ENCODE results near the gene DHRS7.

DNA sequence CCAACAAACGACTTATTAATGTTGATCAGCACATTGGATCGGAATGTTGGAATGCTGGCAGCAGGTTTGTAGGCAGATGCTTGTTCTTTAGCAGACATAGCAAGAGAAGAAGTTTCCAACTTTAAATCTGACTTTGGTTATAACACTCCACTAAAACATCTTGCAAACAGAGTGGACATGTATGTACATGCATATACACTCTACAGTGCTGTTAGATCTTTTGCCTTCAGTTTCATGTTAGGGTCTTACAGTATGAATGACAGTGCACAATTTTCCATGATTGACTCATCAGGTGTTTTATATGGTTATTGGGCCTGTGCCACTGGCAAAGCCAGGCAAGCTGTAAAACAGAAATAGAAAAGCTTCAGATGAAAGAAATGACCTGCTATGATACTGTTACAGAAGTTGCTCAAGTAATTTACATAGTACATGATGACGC lies 14.3 kb upstream of the DHRS7 start:
- TF ChIP-seq, protein P1, sequence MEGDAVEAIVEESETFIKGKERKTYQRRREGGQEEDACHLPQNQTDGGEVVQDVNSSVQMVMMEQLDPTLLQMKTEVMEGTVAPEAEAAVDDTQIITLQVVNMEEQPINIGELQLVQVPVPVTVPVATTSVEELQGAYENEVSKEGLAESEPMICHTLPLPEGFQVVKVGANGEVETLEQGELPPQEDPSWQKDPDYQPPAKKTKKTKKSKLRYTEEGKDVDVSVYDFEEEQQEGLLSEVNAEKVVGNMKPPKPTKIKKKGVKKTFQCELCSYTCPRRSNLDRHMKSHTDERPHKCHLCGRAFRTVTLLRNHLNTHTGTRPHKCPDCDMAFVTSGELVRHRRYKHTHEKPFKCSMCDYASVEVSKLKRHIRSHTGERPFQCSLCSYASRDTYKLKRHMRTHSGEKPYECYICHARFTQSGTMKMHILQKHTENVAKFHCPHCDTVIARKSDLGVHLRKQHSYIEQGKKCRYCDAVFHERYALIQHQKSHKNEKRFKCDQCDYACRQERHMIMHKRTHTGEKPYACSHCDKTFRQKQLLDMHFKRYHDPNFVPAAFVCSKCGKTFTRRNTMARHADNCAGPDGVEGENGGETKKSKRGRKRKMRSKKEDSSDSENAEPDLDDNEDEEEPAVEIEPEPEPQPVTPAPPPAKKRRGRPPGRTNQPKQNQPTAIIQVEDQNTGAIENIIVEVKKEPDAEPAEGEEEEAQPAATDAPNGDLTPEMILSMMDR (IDR thresholded peaks at IDR 0.05), result no peak
- no peak for TF ChIP-seq POLR2A (IDR thresholded peaks at IDR 0.05)
